Dedifferentiated amniotic fluid mesenchymal stem cell (primary cell): ENCODE results near the gene CLCN7.
A peak's percentile ranks its signal among the peaks of the same experiment; 100 is the strongest.

Experiments used
- DNase-seq: peaks from one replicate; pipeline ENCODE4 v3.0.0-alpha.2; 2016; ENCODE audit errors: extremely low spot score

CLCN7 gene

DNA sequence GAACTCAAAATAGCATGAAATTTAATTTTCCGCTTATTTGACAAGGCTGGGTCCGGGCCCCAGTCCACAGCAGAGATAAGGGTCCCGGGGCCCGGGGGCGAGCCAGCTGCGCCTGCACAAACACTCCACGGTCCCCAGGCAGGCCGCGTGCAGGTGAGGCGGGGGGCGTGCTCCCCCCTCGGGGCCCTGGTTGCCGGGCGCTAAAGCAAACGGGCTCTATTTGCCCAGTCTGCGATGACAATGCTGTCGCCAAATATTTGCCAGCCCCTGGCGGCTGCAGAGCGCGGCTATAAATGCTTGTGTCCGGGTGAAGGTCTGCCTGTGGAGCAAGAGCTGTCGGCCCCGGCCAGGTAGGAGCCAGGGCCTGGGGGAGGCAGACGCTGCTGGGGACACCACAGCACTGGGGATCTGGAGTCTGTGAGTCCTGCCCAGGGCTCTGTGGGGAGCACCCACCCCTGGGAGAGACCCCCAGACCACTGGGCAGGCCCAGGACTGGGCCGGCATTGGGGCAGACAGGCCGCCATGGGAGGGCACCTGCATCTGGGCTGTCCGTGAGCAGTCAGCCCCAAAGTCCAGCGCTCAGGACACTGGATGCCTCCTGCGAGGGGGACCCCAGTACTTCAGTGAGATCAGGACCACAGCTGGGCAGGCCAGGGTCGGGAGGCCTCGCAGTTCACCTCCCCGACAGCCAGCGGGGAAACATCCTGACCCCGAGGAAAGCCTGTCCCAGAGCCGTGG is 43.9 kb downstream of the CLCN7 start, which contains the start of gene PERCC1:
Gene PERCC1 (plus strand): TSS at position 320 of the 738 bp plus-strand sequence. CDS start 1,516 bp downstream, outside the sequence.
- no peak for DNase-seq

DNA sequence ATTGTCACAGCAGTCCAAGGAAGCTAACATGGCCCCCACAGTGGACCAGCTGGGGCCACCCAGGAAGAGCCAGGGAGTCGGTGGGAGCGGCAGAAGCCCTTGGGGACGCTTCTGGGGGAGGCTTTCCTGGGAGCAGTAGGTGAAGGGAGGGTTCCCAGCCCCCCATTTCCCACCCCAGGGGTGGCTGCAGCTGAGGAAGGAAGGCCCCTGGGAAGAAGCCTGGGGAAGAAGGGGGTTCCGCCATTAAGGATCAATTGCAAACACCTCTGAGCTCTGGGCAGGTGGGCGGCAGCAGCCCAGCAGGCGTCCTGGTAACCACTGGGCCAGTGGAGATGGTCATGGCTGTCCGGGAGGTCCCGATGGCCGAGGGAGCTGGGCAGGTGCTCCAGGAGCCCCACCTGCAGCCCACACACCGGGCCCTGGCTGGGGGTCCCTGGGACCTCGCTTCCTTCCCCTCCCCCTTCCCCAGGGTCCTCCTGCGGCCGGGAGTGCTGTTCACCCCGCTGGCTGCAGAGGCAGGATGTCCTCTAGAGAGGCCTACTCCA is 44.5 kb downstream of the CLCN7 start:
- DNase-seq = no peak

DNA sequence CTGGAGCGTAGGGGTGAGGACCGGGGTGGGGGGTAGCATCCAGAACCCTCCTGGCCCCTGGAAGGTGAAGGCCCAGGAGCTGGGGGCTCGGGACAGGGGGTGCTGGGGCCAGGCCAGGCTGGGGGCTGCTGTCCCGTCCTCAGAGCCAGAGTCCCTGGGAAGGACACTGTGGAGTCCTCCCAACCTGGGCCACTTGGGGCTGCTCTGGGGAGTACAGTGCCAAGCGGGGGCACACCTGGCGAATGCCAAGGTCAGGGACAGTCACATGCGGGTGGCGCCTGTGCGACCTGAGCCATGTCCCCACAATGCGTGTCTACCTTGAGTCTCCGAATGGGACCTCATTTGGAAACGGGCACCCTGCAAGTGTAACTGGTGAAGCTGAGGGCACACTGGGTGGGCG is 45.2 kb downstream of the CLCN7 start:
- no peak for DNase-seq

DNA sequence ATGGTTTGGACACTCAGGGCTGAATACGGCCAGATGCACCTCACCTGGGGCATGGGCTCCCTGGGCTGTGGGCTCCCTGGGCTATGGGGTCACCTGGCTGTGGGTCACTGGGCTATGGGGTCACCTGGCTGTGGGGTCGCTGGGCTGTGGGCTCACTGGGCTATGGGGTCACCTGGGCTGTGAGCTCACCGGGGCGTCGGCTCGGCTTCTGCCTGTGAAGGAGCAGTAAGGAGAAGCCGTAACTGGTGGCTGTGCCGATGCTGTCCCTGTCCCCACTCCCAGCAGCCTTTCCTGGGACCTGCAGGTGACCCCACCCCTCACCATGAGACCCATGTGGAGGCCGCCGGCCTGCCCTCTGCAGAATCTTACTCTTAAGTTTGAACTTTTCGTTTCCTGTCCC is 45.8 kb downstream of the CLCN7 start:
- no peak for DNase-seq

DNA sequence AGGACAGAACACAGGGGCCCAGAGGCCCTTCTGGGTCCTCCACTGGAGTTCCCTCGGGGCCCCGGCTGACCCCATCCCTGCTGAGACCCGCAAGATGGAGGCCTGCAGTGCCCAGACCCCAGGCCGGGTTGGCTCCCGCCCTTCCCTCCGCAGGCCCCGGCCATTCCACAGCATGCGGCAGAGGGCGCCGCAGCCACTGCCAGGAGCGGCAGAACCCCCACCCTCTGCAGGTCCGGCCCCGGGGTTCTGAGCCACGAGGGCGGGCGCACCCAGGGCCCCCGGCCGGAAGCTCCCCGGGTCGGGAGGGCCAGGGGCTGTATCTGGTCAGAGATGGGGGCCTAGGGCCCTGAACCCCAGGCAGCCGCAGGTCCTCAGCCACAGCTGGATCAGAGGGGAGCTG is 46.3 kb downstream of the CLCN7 start:
- DNase-seq = no peak

DNA sequence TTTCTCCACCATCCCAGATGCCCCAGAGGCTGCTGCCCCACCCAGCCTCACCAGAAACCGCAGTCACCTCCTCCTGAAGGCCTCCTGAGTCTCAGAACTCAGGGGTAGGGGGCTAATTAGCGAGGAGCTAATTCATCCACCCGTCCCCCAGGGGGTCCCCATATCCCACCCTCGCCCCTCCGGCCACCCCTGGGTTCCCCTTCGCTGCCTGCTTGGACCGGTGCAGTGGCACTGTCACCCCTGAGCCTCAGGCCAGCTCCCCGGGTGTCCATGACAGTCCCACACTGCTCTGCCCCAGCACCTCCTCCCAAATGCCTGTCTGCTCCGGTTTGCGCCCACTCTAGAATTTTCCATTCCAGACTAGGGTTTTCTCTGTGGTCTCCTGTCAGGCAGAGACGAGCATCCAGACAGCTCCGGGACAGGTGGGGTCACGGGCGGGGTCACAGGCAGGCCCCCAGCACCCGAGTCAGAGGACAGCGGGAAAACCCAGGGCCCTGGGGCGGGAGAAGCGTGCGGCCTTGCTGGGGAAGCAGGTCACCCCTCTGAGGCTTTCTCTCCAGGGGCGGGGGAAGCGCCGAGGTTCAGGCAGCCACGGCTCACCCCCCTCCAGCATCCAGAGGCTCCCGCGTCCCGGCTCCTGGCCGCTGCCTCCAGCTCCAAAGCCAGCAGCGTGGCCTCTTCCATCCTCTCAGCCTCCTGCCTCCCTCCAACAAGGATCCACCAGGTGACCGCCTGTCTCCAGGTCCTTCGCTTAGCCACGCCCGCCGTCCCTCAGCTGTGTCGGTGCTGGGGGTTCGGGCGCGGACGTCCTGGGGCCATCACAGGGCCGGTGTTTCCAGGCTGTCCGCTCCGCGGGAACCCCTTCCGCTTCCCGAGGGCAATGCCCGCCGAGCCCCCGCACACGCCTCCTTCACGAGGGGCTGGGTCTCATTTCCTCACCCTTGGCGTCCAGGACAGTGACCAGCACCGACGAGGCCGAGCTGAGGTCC is 47.1 kb downstream of the CLCN7 start:
- DNase-seq = no peak

DNA sequence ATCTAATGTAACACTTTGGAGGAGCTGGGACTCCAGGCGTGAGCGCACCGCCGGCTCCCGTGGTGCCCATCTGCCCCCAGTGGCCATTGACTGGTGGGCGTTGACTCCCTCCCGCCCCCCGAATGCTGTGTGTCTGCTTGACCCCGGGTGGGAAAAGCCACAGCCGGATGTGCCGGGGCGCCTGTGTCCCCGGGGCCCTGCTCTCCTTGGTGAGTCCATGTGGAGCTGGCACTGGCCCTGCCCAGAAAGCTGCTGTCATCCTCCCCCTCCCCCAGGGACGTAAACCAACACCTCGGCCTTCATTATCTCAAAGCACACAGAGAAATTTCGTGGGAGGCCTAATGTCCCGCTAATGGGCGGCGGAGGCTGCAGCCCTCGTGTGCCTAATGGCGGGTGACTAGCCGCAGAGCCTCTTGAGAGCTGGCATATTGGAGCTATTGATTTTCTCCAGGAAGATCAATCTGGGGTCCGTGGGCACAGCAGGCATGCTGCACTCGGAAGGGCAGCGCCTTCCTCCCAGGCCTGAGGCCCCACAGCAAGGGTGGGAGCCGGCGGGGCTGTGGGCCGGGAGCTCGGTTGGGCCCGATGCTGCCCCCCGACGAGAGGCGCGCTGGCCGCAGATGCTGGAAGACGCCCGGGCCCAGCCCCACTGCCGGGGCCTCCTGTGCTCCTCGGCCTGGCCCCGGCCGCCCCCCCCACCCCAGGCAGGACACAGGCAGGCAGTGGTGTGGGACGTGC is 47.9 kb downstream of the CLCN7 start:
- DNase-seq = no peak

DNA sequence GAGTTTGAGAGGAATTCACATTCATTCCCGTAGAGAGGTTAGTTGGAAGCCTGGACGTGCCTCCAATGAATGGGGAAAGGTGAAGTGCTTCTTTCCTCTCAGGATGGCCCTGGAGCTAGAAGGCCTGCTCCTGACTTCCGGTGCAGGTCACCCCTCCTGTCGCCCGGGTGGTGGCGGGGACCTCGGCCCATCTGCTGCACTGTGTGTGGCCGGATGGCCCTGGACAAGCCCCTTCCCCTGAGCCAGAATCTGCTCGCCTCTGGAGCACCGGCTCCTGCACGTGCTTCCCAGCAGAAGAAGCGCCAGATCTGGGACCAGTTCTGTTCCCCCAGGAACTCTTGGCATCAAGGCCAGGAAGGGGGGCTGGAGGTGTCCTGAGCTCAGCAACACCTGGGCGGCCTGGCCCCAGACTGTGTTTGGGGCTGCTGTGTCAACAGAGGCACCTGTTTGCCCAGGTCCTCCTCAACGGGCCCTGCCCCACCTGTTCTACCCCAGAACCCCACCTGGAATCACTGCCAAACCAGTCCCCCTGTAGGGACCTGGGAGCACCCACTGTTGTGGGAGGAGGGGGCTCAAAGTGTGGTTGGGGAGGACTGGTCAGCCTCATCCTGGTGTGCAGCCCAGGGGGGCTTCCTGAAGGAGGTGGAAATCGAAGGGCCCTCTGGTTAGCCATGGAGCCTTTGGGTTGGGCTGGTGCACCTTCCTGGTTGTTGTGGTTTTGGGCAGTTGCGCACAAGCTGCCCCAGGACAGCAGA is 49.0 kb downstream of the CLCN7 start:
- no peak for DNase-seq

DNA sequence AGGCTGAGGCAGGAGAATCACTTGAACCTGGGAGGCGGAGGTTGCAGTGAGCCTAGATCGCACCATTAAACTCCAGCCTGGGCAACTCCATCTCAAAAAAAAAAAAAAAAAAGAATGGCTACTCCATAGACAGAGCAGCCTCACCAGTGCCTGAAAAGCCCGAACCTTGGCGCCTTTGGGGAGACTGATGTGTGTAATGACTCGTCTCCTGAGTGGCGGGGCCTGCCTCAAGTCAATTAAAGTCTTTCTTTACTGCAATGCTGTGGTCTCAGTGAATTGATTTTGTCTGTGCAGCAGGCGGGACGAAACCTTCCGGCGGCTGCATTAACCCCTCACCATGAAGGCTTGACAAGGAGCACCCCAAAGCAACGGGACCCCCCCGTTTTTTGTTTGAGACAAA is 50.8 kb downstream of the CLCN7 start:
- no peak for DNase-seq

DNA sequence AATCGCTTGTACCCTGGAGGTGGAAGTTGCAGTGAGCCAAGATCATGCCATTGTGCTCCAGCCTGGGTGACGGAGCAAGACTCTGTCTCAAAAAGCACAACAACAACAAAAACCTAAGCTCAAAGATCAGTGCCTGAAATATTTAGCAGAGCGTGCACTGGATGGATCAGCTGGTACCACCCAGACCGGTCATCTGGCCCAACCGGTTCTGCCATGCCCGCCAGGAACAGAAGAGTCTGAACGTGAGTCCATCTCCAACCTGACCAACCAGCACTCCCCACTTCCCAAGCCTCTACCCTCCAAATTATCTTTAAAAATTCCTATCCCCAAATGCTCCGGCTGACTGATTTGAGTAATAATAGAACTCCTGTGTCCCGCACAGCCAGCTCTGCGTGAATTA is 52.8 kb downstream of the CLCN7 start:
- DNase-seq = no peak

DNA sequence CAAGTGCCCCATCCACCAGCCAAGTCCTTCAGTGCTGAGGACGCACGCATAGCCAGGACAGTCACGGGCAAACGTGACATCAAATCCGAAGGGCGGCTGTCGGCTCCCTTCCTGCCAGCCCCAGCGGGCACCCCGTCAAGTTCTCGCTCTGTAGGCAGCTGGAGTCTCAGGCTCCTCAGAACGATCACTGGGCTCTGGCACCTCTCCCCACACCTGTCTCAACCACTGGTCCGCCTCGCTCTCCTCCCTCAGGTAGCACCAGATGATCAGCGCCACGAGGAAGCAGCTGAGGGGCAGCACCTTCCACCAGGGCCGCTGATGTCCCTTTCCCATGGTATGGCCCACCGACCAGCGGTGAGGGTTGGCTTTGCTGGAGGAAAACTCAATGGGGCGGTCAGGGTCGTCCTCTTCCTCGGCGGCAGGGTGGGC is 54.7 kb downstream of the CLCN7 start:
- no peak for DNase-seq

DNA sequence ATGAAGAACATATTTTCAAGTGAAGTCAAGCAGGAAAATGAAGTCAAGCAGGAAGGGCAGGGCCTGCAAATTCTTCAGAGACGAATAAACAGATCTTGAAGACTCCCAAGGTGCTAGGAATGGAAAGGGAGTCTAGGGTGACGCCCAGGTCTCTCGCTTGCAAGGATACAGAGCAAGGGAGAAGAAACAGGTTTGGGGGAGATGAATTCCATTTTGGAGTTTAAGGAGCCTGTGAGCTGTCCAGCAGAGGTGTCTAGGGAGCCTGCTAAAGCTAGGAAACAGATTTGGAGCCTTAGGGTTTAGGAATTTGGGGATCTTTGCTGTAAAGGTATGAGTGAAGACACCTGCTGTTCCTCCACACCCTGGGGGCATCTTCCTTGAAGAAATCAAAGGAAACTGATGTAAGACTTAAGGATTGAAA is 58.3 kb downstream of the CLCN7 start:
- no peak for DNase-seq

DNA sequence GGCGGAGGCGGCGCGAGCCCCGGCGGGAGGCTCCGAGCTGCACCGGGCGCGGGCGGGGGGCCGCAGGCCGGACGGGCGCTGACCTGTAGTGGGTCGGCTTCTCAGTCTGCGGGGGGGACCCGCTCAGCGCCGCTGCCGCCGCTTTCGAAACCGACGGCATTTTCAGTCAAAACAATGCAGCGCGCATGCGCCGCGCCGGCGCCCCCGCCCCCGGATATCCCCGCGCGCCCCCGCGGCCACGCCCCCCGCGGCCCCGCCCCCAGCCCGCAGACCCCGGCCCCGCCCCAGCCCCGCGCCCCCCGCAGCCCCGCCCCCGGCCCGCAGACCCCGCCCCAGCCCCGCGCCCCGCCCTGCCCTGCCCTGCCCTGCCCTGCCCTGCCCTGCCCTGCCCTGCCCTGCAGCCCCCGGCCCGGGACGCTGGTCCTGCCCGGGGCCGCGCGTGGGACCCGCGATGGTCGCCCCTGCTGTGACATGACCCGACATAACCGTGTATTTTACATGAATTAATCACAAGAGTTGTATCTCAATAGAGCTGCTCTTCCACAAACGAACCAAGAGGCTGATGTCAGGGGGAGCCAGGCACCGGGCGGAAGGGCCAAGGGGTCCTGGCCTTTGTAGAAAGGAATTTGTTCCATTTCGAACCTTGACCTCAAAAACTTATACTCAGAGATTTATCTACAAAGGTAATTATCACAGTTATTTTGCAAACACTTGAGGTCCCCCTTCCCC is 60.1 kb downstream of the CLCN7 start, which contains the start of gene UNKL:
Gene UNKL (minus strand): TSS at position 173 of the 729 bp plus-strand sequence. CDS start 13 bp downstream, at position 160.
- DNase-seq = peak; percentile 24

DNA sequence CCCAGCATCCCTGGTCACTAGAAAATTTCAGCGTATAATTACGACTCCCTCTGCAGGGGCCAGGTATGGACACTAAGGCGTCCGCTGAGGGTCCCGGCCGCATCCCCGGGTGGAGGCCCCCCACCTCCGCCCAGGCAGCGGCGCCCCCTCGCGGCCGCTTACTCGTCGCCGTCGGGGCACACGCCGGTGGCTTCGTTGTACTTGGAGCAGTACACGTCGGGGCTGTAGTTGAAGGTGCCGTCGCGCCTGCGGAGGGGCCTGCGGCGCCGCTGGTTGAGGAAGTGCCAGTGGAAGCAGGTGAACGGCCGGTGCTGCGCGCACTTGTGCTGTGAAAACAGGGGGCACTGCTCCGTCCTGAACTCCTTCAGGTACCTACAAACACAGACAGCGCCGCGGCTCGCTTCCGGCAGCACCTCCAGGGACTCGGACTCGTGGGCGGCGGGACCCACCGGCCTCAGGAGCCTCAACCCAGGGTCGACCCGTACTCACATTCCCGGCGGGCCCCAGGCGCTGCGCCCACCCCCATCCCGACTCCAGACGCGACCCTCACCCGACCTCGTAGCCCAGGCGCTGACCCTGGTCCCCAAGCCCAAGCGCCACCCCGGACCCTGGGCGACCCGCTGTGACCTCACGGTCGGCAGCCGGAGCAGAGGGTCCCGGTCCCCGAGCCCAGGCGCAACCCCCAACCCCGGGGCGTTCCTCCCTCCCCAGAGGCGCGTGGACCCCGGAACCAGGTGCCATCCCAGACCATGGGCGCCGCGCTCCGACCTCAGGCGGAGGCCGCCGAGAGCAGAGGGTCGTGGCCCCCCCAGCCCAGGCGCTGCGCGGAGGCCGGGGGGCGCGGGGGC is 60.9 kb downstream of the CLCN7 start:
- no peak for DNase-seq

DNA sequence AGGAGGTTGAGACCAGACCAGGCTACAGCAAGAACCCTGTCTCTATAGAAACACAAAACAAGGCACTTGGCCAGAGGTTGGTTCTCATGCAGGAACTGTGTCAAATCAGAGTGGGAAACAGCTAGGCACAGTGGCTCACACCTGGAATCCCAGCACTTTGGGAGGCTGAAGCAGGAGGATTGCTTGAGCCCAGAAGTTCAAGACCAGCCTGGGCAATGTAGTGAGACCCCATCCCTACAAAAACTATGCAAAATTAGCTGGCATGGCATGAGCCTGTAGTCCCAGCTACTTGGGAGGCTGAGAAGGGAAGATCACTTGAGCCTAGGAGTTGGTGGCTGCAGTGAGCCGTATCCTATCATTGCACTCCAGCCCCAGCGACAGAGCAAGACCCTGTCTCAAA is 62.0 kb downstream of the CLCN7 start:
- no peak for DNase-seq

DNA sequence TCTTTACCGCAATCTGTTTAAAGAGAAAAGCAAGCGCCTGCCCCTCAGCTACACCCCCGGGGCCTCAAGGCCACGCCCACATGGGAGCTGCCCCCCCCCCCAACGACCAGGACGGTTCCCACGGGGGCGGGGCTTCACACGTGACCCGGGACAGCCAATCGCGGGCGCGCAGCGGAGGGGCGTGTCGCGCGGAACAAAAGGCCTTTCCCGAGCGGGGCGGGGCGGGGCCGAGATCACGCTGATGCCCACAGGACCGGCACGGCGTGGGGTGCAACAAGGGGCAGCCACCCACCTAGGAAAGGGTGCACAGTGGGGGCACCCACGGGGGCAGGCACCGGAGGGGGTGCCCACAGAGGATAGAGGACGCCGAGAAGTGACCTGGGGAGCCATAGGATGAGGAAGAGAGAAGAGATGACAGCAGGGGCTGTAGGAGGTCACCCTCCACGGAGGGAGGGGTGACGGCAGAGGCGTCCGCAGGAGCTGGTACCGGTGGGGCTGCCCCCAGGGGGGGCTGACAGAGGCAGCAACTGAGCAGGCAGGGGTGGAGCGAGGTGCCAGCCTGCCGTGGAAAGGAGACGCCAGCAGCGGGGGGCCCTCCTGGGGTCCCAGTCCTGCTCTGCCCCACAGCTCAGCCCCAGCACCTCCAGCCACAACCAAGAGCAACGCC is 66.5 kb downstream of the CLCN7 start:
- DNase-seq = peak; percentile 79

DNA sequence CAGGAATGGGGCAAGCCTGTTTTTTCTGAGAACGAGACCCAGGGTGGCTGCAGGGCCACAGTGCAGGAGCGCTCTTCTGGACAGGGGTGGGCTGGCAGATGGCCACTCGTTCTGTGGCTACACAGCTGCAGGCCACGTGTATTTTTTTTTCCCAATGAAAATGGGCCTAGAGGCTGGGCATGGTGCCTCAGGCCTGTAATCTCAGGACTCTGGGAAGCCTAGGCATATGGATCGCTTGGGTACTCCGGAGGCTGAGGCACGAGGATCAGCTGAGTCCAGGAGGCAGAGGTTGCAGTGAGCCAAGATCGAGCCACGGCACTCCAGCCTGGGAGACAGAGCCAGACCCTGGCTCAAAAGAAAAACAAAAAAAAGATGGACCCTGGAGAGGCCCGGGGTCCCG is 67.1 kb downstream of the CLCN7 start:
- no peak for DNase-seq

DNA sequence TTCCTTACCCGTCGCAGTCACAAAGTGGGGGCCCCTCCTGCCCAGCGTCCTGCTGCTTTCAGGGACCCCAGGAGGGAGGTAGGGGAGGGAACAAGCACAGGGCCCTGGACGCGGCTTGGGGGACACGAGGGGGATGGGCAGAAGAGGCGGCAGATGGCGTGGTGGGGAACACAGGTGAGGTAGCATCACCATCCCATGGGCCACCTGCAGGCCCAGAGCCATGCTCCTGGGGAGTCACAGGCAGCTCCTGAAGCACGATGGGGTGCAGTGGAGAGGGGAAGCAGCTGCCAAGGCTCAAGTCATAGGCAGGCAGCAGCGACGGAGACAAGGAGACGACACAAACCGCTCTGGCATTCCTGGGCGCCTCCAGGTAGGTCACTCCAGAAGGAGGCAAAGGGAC is 71.1 kb downstream of the CLCN7 start:
- DNase-seq = no peak

DNA sequence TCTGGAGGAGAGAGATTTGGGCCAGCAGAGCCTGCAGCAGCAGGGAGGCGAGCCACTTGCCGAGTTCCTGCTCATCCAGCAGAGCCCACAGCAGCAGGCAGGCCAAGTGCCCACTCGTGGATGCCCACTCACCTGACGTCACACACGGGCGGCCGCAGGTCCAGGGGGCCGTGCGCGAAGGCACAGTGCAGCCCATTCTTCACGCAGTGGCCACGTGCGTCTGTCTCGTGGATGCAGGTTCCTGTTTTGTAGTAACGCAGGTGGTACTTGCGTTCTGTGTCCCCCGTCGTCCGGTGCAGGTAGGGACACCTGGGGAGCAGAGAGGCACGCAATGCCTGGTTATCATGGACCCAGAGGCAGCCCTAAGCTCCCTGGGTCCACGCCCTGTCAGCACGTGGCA is 71.8 kb downstream of the CLCN7 start:
- no peak for DNase-seq
